Measurements from ENCODE around the gene POLR3E. TPM values are rescaled to one million over a fixed set of nuclear protein-coding genes. Genes with fewer than 3 reads are reported as not detected.

The POLR3E gene
- total and polyA plus RNA-seq, 2 donors (not counting 3 experiments of a cell fraction or from before 2014, with no cell fraction given), result 48.3 to 62.2 TPM

- BruUV-seq (replicated peaks), result no TSS peak
- H3K4me2 ChIP-seq (ENCODE audit: insufficient read depth, low read length), result no peak overlapping the region
- no peak for FAIRE-seq
- H3K9me1 ChIP-seq (replicated peaks; ENCODE audit: control insufficient read depth, extremely low read depth, insufficient read depth, low read length), result no peaks in the 10 kb centered on the region
- no peak overlapping the region for H3K27ac ChIP-seq (ENCODE audit: insufficient read depth, low read depth, low read length)
- H2AFZ ChIP-seq (ENCODE audit: low read depth, low read length), result no peak overlapping the region
- dilution Hi-C loops (cut with MboI; ENCODE audit: extremely low pct_ligation_motif_present, low sequenced_read_pairs), result no loop called here
- no peak overlapping the region for H3K9ac ChIP-seq (replicated peaks; ENCODE audit: extremely low read depth, insufficient read depth, low read length)
- H3K27me3 ChIP-seq (ENCODE audit: control insufficient read depth in 2 of 2, insufficient read depth in 2 of 2, low read length in 2 of 2), result no peaks in the 10 kb centered on the region
- CTCF ChIA-PET, result no interaction called here
- no peaks in the 10 kb centered on the region for H3K79me2 ChIP-seq (ENCODE audit: control insufficient read depth, insufficient read depth, low read length)
- H3K9me3 ChIP-seq (replicated peaks; ENCODE audit: control insufficient read depth, insufficient read depth, low read length), result no peaks in the 10 kb centered on the region
- POLR2A ChIA-PET, result no interaction called here
- H3K4me1 ChIP-seq (ENCODE audit: control insufficient read depth, extremely low read depth, insufficient read depth, low read length), result no peaks in the 10 kb centered on the region
- H4K20me1 ChIP-seq (replicated peaks; ENCODE audit: control insufficient read depth, extremely low read depth, insufficient read depth, low read length), result no peaks in the 10 kb centered on the region
- no peak overlapping the region for H3K4me3 ChIP-seq (replicated peaks in 1 of 3; ENCODE audit: insufficient read depth in 1 of 3, low read depth in 1 of 3, low read length in 3 of 3)
- intact Hi-C loops (cut with micrococcal nuclease), result no loop called here
- peaks cover 10 to 21% of the 10 kb centered on the region in 2 experiments for H3K36me3 ChIP-seq (ENCODE audit: control insufficient read depth in 2 of 2, extremely low read depth in 1 of 2, insufficient read depth in 2 of 2, low read length in 2 of 2)
- DNase-seq (ENCODE audit: low read depth, low spot score), result no peak
- no peak for TF ChIP-seq EZH2 (IDR thresholded peaks at IDR 0.05; ENCODE audit: borderline replicate concordance, low read depth, low read length, severe bottlenecking)
- no peak for TF ChIP-seq GATA2 (IDR thresholded peaks at IDR 0.05; ENCODE audit: insufficient read depth, insufficient read length, low read depth, low read length)
- TF ChIP-seq POLR2A (IDR thresholded peaks at IDR 0.05; ENCODE audit: low read depth, low read length), result no peak
- no peak for TF ChIP-seq CTCF (IDR thresholded peaks at IDR 0.05; ENCODE audit: extremely low read depth in 1 of 2, insufficient read depth in 1 of 2, low read depth in 1 of 2, low read length in 2 of 2)
- TF ChIP-seq JUN (IDR thresholded peaks at IDR 0.05; ENCODE audit: borderline replicate concordance, insufficient read depth, insufficient read length, low read depth), result no peak
- TF ChIP-seq MYC (IDR thresholded peaks at IDR 0.05; ENCODE audit: low read depth, low read length), result no peak
- TF ChIP-seq POLR2AphosphoS5 (IDR thresholded peaks at IDR 0.05; ENCODE audit: insufficient read depth, low read depth, low read length), result no peak
- TF ChIP-seq MAX (IDR thresholded peaks at IDR 0.05; ENCODE audit: insufficient read depth, insufficient read length), result no peak
- TF ChIP-seq FOS (IDR thresholded peaks at IDR 0.05; ENCODE audit: borderline replicate concordance, insufficient read depth, low read length), result no peak
Measured at GRCh38 chr16:22284637-22285036, 12.6 kb upstream of the POLR3E start.
